ENCODE data around the gene PTOV1. TPM values are rescaled to one million over a fixed set of nuclear protein-coding genes. Genes with fewer than 3 reads are reported as not detected.

The PTOV1 gene
- total and polyA plus RNA-seq, 2 of the 8 experiments (the other 6 are each of a cell fraction or from before 2014, with no cell fraction given): 147 to 251 TPM

DNA sequence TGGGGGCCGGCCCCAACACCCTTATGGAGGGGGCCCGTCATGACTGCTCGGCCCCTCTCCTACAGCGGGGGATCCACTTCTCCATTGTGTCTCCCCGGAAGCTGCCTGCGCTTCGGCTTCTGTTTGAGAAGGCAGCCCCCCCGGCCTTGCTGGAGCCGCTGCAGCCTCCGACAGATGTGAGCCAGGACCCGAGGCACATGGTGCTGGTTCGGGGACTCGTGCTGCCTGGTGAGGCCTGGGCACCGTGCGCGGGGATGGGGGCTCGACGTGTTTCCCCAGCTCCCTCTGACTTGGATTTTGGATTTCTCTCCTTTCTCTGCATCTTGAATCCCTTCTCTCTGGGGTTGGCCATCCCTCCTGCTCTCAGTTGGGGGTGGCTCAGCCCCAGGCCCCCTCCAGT lies 21.2 kb upstream of the PTOV1 start:
- H2AK5ac ChIP-seq (ENCODE audit: low read depth, low read length): no peak overlapping the region
- peaks cover 11 to 13% of the 10 kb centered on the region in 2 experiments for H4K20me1 ChIP-seq (replicated peaks in 1 of 2; ENCODE audit: control insufficient read depth in 1 of 2, insufficient read depth in 2 of 2, low read length in 2 of 2)
- no peak overlapping the region for H2BK12ac ChIP-seq (ENCODE audit: low read depth, low read length)
- no peak overlapping the region for H3K18ac ChIP-seq (ENCODE audit: extremely low read depth, low read length)
- H2BK5ac ChIP-seq (ENCODE audit: low read depth, low read length): no peak overlapping the region
- no peak overlapping the region for H2BK120ac ChIP-seq (replicated peaks; ENCODE audit: low read depth, low read length)
- no peak overlapping the region for H4K91ac ChIP-seq (replicated peaks; ENCODE audit: insufficient read length, low read length)
- no peak overlapping the region for H2BK15ac ChIP-seq (ENCODE audit: low read length)
- H3K23ac ChIP-seq (ENCODE audit: insufficient read length): no peak overlapping the region
- no peak overlapping the region; the same call in 1 of the 2 replicates for H4K8ac ChIP-seq (ENCODE audit: extremely low read depth, insufficient read depth, low read length)
- H3K79me2 ChIP-seq (ENCODE audit: control insufficient read depth in 1 of 2, insufficient read depth in 2 of 2, low read length in 2 of 2): peaks cover 0 to 12% of the 10 kb centered on the region in 2 experiments; a peak in 2 of 4 replicates
- H3K4me3 ChIP-seq (ENCODE audit: extremely low read depth in 1 of 4, insufficient read depth in 2 of 4, low read depth in 3 of 4, low read length in 4 of 4): no peak overlapping the region
- 93% methylated on average over 13 of the region's 18 CpGs; no CpG with 5 or more reads in 1 of the 2 experiments for WGBS, 2 experiments (ENCODE audit: extremely low coverage in 1 of 2, insufficient coverage in 1 of 2, insufficient read length in 1 of 2, insufficient replicate concordance in 2 of 2, low coverage in 1 of 2, low lambda C conversion rate in 2 of 2, missing lambda C conversion rate in 1 of 2)
- no peak overlapping the region for H3K4ac ChIP-seq (replicated peaks; ENCODE audit: insufficient read length, low read depth, low read length)
- H3K27me3 ChIP-seq (replicated peaks in 1 of 4; ENCODE audit: control insufficient read depth in 3 of 4, extremely low read depth in 1 of 4, insufficient read depth in 3 of 4, low read length in 3 of 4): no peaks in the 10 kb centered on the region
- no peaks in the 10 kb centered on the region for H3K9me3 ChIP-seq (ENCODE audit: insufficient read depth in 2 of 2, low read depth in 1 of 2, low read length in 1 of 2)
- H3K4me1 ChIP-seq (replicated peaks in 1 of 4; ENCODE audit: control insufficient read depth in 3 of 4, insufficient read depth in 4 of 4, low read length in 3 of 4): no peaks in the 10 kb centered on the region
- H3K56ac ChIP-seq (replicated peaks; ENCODE audit: insufficient read length, low read depth, low read length): no peak overlapping the region
- POLR2A ChIA-PET (ENCODE audit: partially characterized antibody): interaction anchor here (0.6 to 2.7 kb wide), 5 partner anchors 10 to 64 kb away, joined by 3 to 9 read pairs (median 3); partner anchors contain the start of genes FUZ, MED25 and PTOV1
- no peak overlapping the region for H2BK20ac ChIP-seq (ENCODE audit: low read length)
- no peak overlapping the region for H4K5ac ChIP-seq (ENCODE audit: insufficient read length, low read depth, low read length)
- no peak overlapping the region for H2AFZ ChIP-seq (ENCODE audit: low read length)
- FAIRE-seq (no peak), DNase-seq (ENCODE audit: low read depth in 1 of 2, low spot score in 2 of 2) (no peak)
- H3K9ac ChIP-seq (replicated peaks in 1 of 4; ENCODE audit: extremely low read depth in 1 of 4, low read depth in 3 of 4, low read length in 3 of 4): no peak overlapping the region
- H3K23me2 ChIP-seq (ENCODE audit: low read depth, low read length): no peaks in the 10 kb centered on the region
- H3K27ac ChIP-seq (ENCODE audit: low read depth, low read length): no peak overlapping the region
- CTCF ChIA-PET (ENCODE audit: partially characterized antibody): interaction anchor here (0.6 to 2.0 kb wide), 5 partner anchors 10 to 1856 kb away, joined by 3 to 5 read pairs (median 3); no protein-coding TSS in a partner anchor
- H3K36me3 ChIP-seq (ENCODE audit: control insufficient read depth in 2 of 4, insufficient read depth in 4 of 4, low read length in 3 of 4): peaks cover 10 to 32% (median 23%) of the 10 kb centered on the region in 4 experiments; a peak in 5 of 8 replicates
- H3K14ac ChIP-seq (ENCODE audit: insufficient read length): no peak overlapping the region
- peaks cover 13% of the 10 kb centered on the region for H3K79me1 ChIP-seq (ENCODE audit: low read depth, low read length)
- H3K4me2 ChIP-seq (ENCODE audit: insufficient read depth in 1 of 2, low read depth in 2 of 2, low read length in 2 of 2): no peak overlapping the region
- TF ChIP-seq TBP (IDR thresholded peaks at IDR 0.05; ENCODE audit: low read depth, low read length) (no peak), CTCF (IDR thresholded peaks at IDR 0.05; ENCODE audit: control extremely low read depth in 1 of 3, insufficient read depth in 1 of 3, low read depth in 1 of 3, low read length in 3 of 3) (no peak), CHD2 (IDR thresholded peaks at IDR 0.05; ENCODE audit: low read length) (no peak), CHD1 (IDR thresholded peaks at IDR 0.05; ENCODE audit: low read depth, low read length) (no peak), CTBP2 (IDR thresholded peaks at IDR 0.05; ENCODE audit: borderline replicate concordance, insufficient read depth, insufficient read length, low read length) (no peak), RNF2 (IDR thresholded peaks at IDR 0.05; ENCODE audit: borderline replicate concordance, low read depth, low read length, missing control alignments, poor library complexity, severe bottlenecking) (no peak), TAF1 (IDR thresholded peaks at IDR 0.05; ENCODE audit: low read depth, low read length) (no peak), SAP30 (IDR thresholded peaks at IDR 0.05; ENCODE audit: insufficient read depth, insufficient replicate concordance, low read length) (no peak), POLR2A (IDR thresholded peaks at IDR 0.05; ENCODE audit: control extremely low read depth in 1 of 2, low read depth in 2 of 2, low read length in 2 of 2) (no peak), RFX5 (IDR thresholded peaks at IDR 0.05; ENCODE audit: borderline replicate concordance, low read depth, low read length) (no peak), SUZ12 (IDR thresholded peaks at IDR 0.05; ENCODE audit: low read length) (no peak)

All from H1 (cell line).